ENCODE data around the gene MAST2. TPM values are rescaled to one million over a fixed set of nuclear protein-coding genes. Genes with fewer than 3 reads are reported as not detected.

MAST2 gene
- total and polyA plus RNA-seq, 9 of the 15 experiments (the other 6 are each of a cell fraction or from before 2014, with no cell fraction given) = 0.73 to 32.0 (median 17.8) TPM

DNA sequence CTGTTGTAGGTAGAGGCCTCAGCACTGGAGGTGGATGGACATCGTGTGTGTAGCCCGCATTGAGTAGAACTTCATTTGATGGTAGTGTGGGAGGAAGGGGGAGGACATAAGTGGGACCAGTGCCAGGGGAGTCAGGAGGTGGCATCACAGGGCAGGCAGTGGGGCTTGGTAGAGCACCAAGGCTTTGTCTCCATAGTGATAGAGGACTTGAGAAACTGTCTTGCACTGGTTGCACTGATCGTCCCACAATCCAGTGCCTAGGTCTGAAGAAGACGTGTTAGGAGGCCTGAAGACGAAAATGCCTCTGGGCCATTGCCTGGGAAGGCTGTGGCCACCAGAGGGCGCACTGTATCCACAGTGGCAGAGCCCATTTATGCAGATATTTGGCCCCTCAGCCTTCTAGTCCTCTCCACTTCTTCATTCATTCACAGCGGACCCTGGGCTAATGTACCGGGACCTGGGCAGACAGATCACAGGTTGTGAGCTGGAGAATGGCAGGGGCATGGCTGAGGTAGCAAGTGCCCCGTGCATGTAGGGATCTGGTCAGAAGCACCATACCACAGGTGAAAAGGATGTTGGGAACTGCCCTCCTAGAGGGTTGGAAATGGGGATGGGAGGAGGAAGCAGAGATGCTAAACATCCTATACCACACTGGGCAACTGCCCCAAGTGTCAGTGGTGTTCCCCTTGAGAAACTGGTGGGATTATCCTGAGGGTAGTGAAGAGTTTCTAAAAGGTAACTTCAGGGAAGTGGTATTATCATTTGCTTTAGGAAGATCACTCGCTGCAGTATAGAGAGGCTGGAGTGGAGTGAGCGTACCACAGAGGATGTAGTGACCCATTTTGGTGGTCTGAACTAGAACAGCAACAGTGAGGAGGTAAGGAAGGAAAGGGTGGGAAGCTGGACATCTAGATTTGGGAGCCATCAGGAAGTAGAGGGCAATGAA is 233.8 kb downstream of the MAST2 start (continued):
- TF ChIP-seq TARDBP (IDR thresholded peaks at IDR 0.05) (no peak), SAFB2 (IDR thresholded peaks at IDR 0.05; ENCODE audit: borderline replicate concordance, low read depth, low read length, severe bottlenecking) (no peak), TBP (optimal IDR thresholded peaks at IDR 0.05; ENCODE audit: low read depth, low read length) (peak; percentile 89), ZNF507 (tag; conservative IDR thresholded peaks at IDR 0.05) (no peak), EWSR1 (IDR thresholded peaks at IDR 0.05; ENCODE audit: borderline replicate concordance, low read depth, partially characterized antibody) (no peak), BHLHE40 (IDR thresholded peaks at IDR 0.05; ENCODE audit: low read length) (peak; percentile 52), ZNF75A (CRISPR knock-in tag; IDR thresholded peaks at IDR 0.05) (0 out of 2 replicates have a peak, but pooled peaks have one; percentile 56), SMARCA5 (IDR thresholded peaks at IDR 0.05) (no peak), ZNF324 (CRISPR knock-in tag; IDR thresholded peaks at IDR 0.05) (no peak), NELFE (IDR thresholded peaks at IDR 0.05; ENCODE audit: insufficient read depth, insufficient read length) (no peak), PTBP1 (IDR thresholded peaks at IDR 0.05; ENCODE audit: low read depth, low read length) (no peak), ZC3H4 (CRISPR knock-in tag; IDR thresholded peaks at IDR 0.05; ENCODE audit: borderline replicate concordance) (no peak), SIN3B (IDR thresholded peaks at IDR 0.05; ENCODE audit: low read depth) (no peak), U2AF2 (optimal IDR thresholded peaks at IDR 0.05; ENCODE audit: low read depth, low read length) (no peak), EZH2 (IDR thresholded peaks at IDR 0.05; ENCODE audit: borderline replicate concordance, low read depth, low read length) (no peak), FOXK1 (CRISPR knock-in tag; IDR thresholded peaks at IDR 0.05; ENCODE audit: borderline replicate concordance) (no peak), ZNF124 (CRISPR knock-in tag; IDR thresholded peaks at IDR 0.05) (no peak), ZNF316 (IDR thresholded peaks at IDR 0.05) (no peak), FOXA3 (CRISPR knock-in tag; conservative IDR thresholded peaks at IDR 0.05 in 1 of 2, IDR thresholded peaks at IDR 0.05 in 1 of 2) (no peak), EP400 (IDR thresholded peaks at IDR 0.05) (no peak), MEF2D (tag; conservative IDR thresholded peaks at IDR 0.05; ENCODE audit: low read depth) (no peak), PURB (CRISPR knock-in tag; IDR thresholded peaks at IDR 0.05; ENCODE audit: low read depth) (no peak)
- TF ChIP-seq, protein P1, sequence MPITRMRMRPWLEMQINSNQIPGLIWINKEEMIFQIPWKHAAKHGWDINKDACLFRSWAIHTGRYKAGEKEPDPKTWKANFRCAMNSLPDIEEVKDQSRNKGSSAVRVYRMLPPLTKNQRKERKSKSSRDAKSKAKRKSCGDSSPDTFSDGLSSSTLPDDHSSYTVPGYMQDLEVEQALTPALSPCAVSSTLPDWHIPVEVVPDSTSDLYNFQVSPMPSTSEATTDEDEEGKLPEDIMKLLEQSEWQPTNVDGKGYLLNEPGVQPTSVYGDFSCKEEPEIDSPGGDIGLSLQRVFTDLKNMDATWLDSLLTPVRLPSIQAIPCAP (CRISPR knock-in tag; IDR thresholded peaks at IDR 0.05; ENCODE audit: borderline replicate concordance) = no peak
- TF ChIP-seq, protein P2, sequence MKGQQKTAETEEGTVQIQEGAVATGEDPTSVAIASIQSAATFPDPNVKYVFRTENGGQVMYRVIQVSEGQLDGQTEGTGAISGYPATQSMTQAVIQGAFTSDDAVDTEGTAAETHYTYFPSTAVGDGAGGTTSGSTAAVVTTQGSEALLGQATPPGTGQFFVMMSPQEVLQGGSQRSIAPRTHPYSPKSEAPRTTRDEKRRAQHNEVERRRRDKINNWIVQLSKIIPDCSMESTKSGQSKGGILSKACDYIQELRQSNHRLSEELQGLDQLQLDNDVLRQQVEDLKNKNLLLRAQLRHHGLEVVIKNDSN (CRISPR knock-in tag; IDR thresholded peaks at IDR 0.05) = 0 out of 2 replicates have a peak, but pooled peaks have one; percentile 6
- TF ChIP-seq, protein P3, sequence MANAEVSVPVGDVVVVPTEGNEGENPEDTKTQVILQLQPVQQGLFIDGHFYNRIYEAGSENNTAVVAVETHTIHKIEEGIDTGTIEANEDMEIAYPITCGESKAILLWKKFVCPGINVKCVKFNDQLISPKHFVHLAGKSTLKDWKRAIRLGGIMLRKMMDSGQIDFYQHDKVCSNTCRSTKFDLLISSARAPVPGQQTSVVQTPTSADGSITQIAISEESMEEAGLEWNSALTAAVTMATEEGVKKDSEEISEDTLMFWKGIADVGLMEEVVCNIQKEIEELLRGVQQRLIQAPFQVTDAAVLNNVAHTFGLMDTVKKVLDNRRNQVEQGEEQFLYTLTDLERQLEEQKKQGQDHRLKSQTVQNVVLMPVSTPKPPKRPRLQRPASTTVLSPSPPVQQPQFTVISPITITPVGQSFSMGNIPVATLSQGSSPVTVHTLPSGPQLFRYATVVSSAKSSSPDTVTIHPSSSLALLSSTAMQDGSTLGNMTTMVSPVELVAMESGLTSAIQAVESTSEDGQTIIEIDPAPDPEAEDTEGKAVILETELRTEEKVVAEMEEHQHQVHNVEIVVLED (CRISPR knock-in tag; IDR thresholded peaks at IDR 0.05) = 0 out of 2 replicates have a peak, but pooled peaks have one; percentile 13
- TF ChIP-seq, protein P4, sequence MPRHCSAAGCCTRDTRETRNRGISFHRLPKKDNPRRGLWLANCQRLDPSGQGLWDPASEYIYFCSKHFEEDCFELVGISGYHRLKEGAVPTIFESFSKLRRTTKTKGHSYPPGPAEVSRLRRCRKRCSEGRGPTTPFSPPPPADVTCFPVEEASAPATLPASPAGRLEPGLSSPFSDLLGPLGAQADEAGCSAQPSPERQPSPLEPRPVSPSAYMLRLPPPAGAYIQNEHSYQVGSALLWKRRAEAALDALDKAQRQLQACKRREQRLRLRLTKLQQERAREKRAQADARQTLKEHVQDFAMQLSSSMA (CRISPR knock-in tag; IDR thresholded peaks at IDR 0.05) = no peak
